Measurements from ENCODE around the gene JUND. TPM values are rescaled to one million over a fixed set of nuclear protein-coding genes. Genes with fewer than 3 reads are reported as not detected.

The JUND gene
- total and polyA plus RNA-seq, 3 donors from 2014 or later: 96.4 to 654 (median 615) TPM

DNA sequence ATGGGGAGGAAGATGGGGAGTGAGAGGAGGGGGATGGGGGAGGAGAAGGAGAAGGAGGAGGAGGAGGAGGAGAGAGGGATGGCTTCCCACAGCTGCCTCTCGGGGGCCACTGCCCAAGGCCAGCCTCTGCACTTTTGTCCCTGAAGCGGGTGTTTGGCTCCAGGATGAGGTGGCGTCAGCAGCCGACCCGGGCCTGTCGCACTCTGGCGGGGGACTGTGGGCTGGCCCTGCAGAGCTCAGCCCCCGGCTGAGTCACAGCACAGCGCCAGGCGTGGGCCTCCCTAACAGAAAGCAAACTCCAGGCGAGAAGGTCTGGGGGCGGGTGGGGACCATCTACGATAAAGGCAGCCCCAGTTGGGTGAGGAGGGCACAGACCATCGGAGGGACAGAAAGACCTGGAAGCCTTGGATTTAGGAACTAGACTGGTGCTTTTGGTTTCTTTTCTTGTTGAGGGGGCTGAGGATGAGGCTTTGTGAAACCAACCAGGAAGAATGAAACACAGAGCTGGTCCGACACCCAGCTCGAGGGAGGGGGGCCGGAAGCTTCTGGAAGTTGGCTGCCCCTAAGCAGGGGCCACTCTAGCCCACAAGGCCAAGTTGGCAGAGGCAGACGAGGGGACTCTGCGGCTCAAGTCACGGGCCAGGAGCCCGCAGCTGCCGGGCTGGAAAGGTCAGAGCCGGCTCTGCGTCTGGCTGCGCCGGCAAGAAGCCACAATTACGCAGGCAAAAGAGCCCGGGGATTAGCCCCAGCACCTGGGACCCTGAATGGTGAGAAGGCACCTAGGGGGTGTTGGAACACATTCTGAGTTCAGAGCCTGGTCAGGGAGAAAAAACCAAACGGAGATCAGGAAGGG is 23.3 kb upstream of the JUND start:
- no peaks in the 10 kb centered on the region for H3K9me3 ChIP-seq
- WGBS, 2 donors: 27 to 28% methylated on average over 26 to 29 of the region's 29 CpGs
- peak overlapping the region; percentile 16 to 24 for H3K4me3 ChIP-seq
- H3K4me1 ChIP-seq: peaks cover 45% of the 10 kb centered on the region
- intact Hi-C loops (cut with DNase I; ENCODE audit: low total_unique reads): no loop called here
- peak; percentile 85 for DNase-seq
- TF ChIP-seq, protein P1, sequence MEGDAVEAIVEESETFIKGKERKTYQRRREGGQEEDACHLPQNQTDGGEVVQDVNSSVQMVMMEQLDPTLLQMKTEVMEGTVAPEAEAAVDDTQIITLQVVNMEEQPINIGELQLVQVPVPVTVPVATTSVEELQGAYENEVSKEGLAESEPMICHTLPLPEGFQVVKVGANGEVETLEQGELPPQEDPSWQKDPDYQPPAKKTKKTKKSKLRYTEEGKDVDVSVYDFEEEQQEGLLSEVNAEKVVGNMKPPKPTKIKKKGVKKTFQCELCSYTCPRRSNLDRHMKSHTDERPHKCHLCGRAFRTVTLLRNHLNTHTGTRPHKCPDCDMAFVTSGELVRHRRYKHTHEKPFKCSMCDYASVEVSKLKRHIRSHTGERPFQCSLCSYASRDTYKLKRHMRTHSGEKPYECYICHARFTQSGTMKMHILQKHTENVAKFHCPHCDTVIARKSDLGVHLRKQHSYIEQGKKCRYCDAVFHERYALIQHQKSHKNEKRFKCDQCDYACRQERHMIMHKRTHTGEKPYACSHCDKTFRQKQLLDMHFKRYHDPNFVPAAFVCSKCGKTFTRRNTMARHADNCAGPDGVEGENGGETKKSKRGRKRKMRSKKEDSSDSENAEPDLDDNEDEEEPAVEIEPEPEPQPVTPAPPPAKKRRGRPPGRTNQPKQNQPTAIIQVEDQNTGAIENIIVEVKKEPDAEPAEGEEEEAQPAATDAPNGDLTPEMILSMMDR (IDR thresholded peaks at IDR 0.05): no peak
- TF ChIP-seq POLR2A (IDR thresholded peaks at IDR 0.05): no peak
- no peaks in the 10 kb centered on the region for H3K27me3 ChIP-seq
- no peaks in the 10 kb centered on the region for H3K36me3 ChIP-seq (ENCODE audit: low read depth, missing control alignments)
- H3K27ac ChIP-seq: peak overlapping the region; percentile 94 to 99

DNA sequence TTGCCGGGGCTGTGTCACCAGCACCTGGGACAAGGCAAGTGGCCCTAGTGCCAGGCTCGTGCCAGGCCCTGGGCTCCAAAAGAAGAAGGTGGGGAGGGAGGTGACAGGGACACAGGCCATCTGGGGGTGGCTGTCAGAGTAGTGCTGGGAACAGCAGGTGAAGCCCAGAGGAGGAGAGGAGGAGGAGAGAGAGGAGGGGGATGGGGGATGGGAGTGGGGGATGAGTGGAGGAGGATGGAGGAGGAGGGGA is 22.7 kb upstream of the JUND start:
- Histone ChIP-seq H3K27me3 (no peaks in the 10 kb centered on the region), H3K4me1 (peaks cover 45% of the 10 kb centered on the region)

DNA sequence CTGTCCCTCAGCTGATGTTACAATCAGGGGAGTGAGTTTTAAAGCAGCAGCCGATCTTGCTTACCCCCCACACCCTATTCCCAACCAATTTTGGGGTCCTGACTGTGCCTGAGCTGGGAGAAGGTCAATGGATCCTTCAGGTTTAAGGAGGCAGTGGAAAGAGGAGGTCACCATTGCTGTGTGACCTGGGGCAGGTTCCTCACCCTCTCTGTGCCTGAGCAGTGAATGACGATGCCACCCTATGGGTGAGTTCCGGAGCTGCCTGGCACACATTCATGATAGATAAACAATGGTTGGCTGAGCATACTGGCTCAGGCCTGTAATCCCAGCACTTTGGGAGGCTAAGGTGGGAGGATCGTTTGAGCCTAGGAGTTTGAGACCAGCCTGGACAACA is 20.3 kb upstream of the JUND start:
- no peaks in the 10 kb centered on the region for H3K27me3 ChIP-seq
- H3K9me3 ChIP-seq: no peaks in the 10 kb centered on the region
- H3K27ac ChIP-seq: no peak overlapping the region
- H3K4me3 ChIP-seq: no peak overlapping the region
- peaks cover 34% of the 10 kb centered on the region for H3K4me1 ChIP-seq
- DNase-seq: no peak
- intact Hi-C loops (cut with DNase I; ENCODE audit: low total_unique reads): no loop called here
- TF ChIP-seq, protein P1 (IDR thresholded peaks at IDR 0.05): no peak
- no peak for TF ChIP-seq POLR2A (IDR thresholded peaks at IDR 0.05)
- no peaks in the 10 kb centered on the region for H3K36me3 ChIP-seq (ENCODE audit: low read depth, missing control alignments)
- WGBS, 2 donors: 73 to 97% methylated on average over 3 to 4 of the region's 4 CpGs

More for the DNA sequence above, 22.7 kb upstream of the JUND start:
- no peaks in the 10 kb centered on the region for H3K9me3 ChIP-seq
- H3K4me3 ChIP-seq: no peak overlapping the region
- peak overlapping the region; percentile 94 to 99 for H3K27ac ChIP-seq
- no peak for TF ChIP-seq POLR2A (IDR thresholded peaks at IDR 0.05)
- TF ChIP-seq, protein P1 (IDR thresholded peaks at IDR 0.05): no peak
- H3K36me3 ChIP-seq (ENCODE audit: low read depth, missing control alignments): no peaks in the 10 kb centered on the region
- intact Hi-C loops (cut with DNase I; ENCODE audit: low total_unique reads): no loop called here
- DNase-seq: no peak
- WGBS, 2 donors: 5 to 31% methylated on average over 2 of the region's 2 CpGs

DNA sequence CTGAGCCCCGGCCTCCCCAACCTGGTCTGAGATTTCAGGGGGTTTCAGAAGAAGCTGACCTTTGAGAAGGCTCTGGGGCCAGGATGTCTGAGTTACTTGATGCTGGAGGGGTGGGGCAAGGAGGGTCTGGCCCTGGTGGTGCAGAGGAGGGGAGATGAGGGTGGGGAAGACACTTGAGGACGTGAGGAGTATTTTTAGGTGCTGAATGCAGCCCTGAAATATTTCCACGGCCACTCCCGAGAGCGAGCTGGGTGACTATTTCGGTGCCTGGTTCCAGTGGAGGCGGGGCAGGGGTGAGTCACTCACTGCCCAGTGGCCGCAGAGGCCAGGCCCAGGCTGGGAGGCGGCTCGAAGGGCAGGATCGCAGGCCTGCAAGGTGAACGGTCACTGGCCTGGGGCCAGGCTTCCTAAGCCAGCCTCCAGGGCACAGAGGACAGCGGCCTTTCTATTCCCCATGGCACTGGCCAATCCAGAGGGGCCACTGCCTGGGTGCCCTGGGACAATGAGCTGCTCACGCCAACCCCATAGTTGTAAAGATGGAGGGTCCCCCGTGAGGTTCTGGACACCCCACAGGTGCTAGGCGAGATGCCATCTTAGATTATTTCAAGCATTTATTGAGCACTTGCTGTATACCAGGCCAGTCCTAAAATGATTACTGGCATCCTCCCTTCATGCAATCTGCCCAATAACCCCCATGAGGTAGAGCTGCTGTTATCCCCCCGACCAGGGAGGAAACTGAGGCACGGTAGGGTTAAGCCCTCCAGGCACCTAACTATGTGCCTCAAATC is 19.7 kb upstream of the JUND start:
- WGBS, 2 donors: 42 to 61% methylated on average over 16 to 18 of the region's 18 CpGs
- intact Hi-C loops (cut with DNase I; ENCODE audit: low total_unique reads): no loop called here
- H3K4me1 ChIP-seq: peaks cover 29% of the 10 kb centered on the region

More for the DNA sequence above, 19.7 kb upstream of the JUND start:
- no peaks in the 10 kb centered on the region for H3K27me3 ChIP-seq
- H3K4me3 ChIP-seq: no peak overlapping the region
- TF ChIP-seq, protein P1 (IDR thresholded peaks at IDR 0.05): no peak
- no peak for TF ChIP-seq POLR2A (IDR thresholded peaks at IDR 0.05)
- no peak overlapping the region for H3K27ac ChIP-seq
- no peak for DNase-seq
- H3K36me3 ChIP-seq (ENCODE audit: low read depth, missing control alignments): no peaks in the 10 kb centered on the region
- no peaks in the 10 kb centered on the region for H3K9me3 ChIP-seq
